Endothelial cell of umbilical vein (primary cell): ENCODE results near the gene PTF1A.

Source experiments
- CTCF ChIP-seq, 2 donors: IDR thresholded peaks; 1 replicate in 1 of 2; 2 replicates in 1 of 2; pipeline ENCODE4 v1.5.1; 2011; ENCODE audit warnings: low read length in 2 of 2, mild to moderate bottlenecking in 2 of 2, moderate library complexity in 2 of 2, control low read depth in 1 of 2, inconsistent platforms in 1 of 2, low read depth in 1 of 2; ENCODE audit not compliant: insufficient read depth in 1 of 2; ENCODE audit errors: extremely low read depth in 1 of 2
- EZH2 ChIP-seq: IDR thresholded peaks from 2 replicates; pipeline ENCODE4 v1.6.1; 2012; ENCODE audit warnings: borderline replicate concordance, low read depth, mild to moderate bottlenecking, moderate library complexity, low read length, inconsistent platforms; ENCODE audit not compliant: severe bottlenecking
- JUN ChIP-seq: IDR thresholded peaks from 2 replicates; pipeline ENCODE4 v1.6.1; 2011; ENCODE audit warnings: borderline replicate concordance, low read depth; ENCODE audit not compliant: insufficient read length, insufficient read depth
- MAX ChIP-seq: IDR thresholded peaks from 2 replicates; pipeline ENCODE4 v1.6.1; 2011; ENCODE audit not compliant: insufficient read depth, insufficient read length
- POLR2A ChIP-seq: IDR thresholded peaks from 2 replicates; pipeline ENCODE4 v1.6.1; 2012; ENCODE audit warnings: low read depth, mild to moderate bottlenecking, control low read depth, low read length
- POLR2AphosphoS5 ChIP-seq: IDR thresholded peaks from 2 replicates; pipeline ENCODE4 v1.6.1; 2012; ENCODE audit warnings: low read depth, mild to moderate bottlenecking, control low read depth, low read length, moderate library complexity; ENCODE audit not compliant: insufficient read depth

- no peak for TF ChIP-seq CTCF (IDR thresholded peaks at IDR 0.05; ENCODE audit: extremely low read depth in 1 of 2, insufficient read depth in 1 of 2, low read depth in 1 of 2, low read length in 2 of 2)
- TF ChIP-seq POLR2AphosphoS5 = no peak
- TF ChIP-seq EZH2 = no peak
- no peak for TF ChIP-seq POLR2A
- no peak for TF ChIP-seq JUN
- no peak for TF ChIP-seq MAX
Observed at GRCh38 chr10:23150610-23151009, 41.5 kb upstream of the PTF1A start.
